ENCODE data around the gene KDM8. TPM values are rescaled to one million over a fixed set of nuclear protein-coding genes. Genes with fewer than 3 reads are reported as not detected.

KDM8 gene
- total and polyA plus RNA-seq, 9 of the 15 experiments (the other 6 are each of a cell fraction or from before 2014, with no cell fraction given), result 0.61 to 9.1 (median 5.4) TPM

DNA sequence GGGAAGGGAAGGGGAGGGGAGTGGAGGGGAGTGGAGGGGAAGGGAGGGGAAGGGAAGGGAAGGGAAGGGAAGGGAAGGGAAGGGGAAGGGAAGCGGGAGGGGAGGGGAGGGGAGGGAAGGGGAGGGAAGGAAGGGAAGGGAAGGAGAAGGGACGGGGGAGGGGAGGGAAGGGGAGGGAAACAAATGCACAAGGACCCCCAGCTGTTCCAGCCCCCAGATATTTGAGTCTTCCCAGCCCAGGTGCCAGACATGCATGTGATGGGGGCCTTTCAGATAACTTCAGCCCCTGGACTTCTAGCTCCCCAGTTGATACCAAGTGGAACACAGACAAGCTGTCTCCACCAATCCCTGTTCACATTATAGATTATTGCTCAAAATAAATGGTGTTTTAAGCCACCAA is 14.7 kb upstream of the KDM8 start (continued):
- TF ChIP-seq, protein P1, sequence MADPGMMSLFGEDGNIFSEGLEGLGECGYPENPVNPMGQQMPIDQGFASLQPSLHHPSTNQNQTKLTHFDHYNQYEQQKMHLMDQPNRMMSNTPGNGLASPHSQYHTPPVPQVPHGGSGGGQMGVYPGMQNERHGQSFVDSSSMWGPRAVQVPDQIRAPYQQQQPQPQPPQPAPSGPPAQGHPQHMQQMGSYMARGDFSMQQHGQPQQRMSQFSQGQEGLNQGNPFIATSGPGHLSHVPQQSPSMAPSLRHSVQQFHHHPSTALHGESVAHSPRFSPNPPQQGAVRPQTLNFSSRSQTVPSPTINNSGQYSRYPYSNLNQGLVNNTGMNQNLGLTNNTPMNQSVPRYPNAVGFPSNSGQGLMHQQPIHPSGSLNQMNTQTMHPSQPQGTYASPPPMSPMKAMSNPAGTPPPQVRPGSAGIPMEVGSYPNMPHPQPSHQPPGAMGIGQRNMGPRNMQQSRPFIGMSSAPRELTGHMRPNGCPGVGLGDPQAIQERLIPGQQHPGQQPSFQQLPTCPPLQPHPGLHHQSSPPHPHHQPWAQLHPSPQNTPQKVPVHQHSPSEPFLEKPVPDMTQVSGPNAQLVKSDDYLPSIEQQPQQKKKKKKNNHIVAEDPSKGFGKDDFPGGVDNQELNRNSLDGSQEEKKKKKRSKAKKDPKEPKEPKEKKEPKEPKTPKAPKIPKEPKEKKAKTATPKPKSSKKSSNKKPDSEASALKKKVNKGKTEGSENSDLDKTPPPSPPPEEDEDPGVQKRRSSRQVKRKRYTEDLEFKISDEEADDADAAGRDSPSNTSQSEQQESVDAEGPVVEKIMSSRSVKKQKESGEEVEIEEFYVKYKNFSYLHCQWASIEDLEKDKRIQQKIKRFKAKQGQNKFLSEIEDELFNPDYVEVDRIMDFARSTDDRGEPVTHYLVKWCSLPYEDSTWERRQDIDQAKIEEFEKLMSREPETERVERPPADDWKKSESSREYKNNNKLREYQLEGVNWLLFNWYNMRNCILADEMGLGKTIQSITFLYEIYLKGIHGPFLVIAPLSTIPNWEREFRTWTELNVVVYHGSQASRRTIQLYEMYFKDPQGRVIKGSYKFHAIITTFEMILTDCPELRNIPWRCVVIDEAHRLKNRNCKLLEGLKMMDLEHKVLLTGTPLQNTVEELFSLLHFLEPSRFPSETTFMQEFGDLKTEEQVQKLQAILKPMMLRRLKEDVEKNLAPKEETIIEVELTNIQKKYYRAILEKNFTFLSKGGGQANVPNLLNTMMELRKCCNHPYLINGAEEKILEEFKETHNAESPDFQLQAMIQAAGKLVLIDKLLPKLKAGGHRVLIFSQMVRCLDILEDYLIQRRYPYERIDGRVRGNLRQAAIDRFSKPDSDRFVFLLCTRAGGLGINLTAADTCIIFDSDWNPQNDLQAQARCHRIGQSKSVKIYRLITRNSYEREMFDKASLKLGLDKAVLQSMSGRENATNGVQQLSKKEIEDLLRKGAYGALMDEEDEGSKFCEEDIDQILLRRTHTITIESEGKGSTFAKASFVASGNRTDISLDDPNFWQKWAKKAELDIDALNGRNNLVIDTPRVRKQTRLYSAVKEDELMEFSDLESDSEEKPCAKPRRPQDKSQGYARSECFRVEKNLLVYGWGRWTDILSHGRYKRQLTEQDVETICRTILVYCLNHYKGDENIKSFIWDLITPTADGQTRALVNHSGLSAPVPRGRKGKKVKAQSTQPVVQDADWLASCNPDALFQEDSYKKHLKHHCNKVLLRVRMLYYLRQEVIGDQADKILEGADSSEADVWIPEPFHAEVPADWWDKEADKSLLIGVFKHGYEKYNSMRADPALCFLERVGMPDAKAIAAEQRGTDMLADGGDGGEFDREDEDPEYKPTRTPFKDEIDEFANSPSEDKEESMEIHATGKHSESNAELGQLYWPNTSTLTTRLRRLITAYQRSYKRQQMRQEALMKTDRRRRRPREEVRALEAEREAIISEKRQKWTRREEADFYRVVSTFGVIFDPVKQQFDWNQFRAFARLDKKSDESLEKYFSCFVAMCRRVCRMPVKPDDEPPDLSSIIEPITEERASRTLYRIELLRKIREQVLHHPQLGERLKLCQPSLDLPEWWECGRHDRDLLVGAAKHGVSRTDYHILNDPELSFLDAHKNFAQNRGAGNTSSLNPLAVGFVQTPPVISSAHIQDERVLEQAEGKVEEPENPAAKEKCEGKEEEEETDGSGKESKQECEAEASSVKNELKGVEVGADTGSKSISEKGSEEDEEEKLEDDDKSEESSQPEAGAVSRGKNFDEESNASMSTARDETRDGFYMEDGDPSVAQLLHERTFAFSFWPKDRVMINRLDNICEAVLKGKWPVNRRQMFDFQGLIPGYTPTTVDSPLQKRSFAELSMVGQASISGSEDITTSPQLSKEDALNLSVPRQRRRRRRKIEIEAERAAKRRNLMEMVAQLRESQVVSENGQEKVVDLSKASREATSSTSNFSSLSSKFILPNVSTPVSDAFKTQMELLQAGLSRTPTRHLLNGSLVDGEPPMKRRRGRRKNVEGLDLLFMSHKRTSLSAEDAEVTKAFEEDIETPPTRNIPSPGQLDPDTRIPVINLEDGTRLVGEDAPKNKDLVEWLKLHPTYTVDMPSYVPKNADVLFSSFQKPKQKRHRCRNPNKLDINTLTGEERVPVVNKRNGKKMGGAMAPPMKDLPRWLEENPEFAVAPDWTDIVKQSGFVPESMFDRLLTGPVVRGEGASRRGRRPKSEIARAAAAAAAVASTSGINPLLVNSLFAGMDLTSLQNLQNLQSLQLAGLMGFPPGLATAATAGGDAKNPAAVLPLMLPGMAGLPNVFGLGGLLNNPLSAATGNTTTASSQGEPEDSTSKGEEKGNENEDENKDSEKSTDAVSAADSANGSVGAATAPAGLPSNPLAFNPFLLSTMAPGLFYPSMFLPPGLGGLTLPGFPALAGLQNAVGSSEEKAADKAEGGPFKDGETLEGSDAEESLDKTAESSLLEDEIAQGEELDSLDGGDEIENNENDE (IDR thresholded peaks at IDR 0.05; ENCODE audit: low read depth, low read length), result no peak
- TF ChIP-seq ZNF121 (CRISPR knock-in tag; conservative IDR thresholded peaks at IDR 0.05) (no peak), TRIM28 (IDR thresholded peaks at IDR 0.05) (no peak), ZC3H4 (CRISPR knock-in tag; IDR thresholded peaks at IDR 0.05; ENCODE audit: borderline replicate concordance) (no peak)

Data from K562 (cell line).